ENCODE measurements around the gene EFEMP2. TPM values are rescaled to one million over a fixed set of nuclear protein-coding genes. Genes with fewer than 3 reads are reported as not detected.

EFEMP2 gene
- total and polyA plus RNA-seq, 4 donors = 34.2 to 67.0 (median 53.8) TPM

DNA sequence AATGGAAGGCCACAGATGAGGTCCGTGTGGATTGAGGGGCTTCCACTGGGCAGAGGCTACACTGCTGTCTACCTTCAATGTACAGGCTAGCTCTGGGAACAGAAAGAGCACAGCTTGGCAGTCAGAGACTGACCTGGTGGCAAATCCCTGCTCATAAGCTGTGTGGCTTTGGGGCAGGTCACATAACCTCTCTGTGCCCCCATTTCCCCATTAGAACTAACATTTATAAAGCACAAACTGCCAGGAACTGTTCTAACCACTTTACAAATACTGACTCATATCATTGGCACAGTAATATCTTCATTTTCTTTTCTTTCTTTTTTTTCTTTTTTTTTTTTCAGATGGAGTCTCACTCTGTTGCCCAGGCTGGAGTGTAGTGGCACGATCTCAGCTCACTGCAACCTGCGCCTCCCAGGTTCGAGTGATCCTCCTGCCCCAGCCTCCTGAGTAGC is 24.4 kb upstream of the EFEMP2 start:
- H3K27me3 ChIP-seq (ENCODE audit: control insufficient read depth in 3 of 3, insufficient read depth in 3 of 3, low read length in 2 of 3) = peaks cover 0 to 49% (median 33%) of the 10 kb centered on the region in 3 donors
- no peak overlapping the region for H3K27ac ChIP-seq (ENCODE audit: low read depth in 1 of 2, low read length in 1 of 2)
- no peak for ATAC-seq (ENCODE audit: insufficient read depth, low FRiP score)
- no peak overlapping the region for H3K4me3 ChIP-seq
- no peak overlapping the region for H3K9ac ChIP-seq (ENCODE audit: insufficient read depth in 1 of 2, low read length in 2 of 2)
- 97 to 100% methylated on average over 4 of the region's 4 CpGs for WGBS, 2 donors
- H3K9me3 ChIP-seq (ENCODE audit: control insufficient read depth in 4 of 4, insufficient read depth in 3 of 4, low read length in 3 of 4) = no peaks in the 10 kb centered on the region
- no peaks in the 10 kb centered on the region for H3K36me3 ChIP-seq (ENCODE audit: control insufficient read depth in 4 of 4, insufficient read depth in 4 of 4, low read length in 4 of 4)
- TF ChIP-seq, protein P1, sequence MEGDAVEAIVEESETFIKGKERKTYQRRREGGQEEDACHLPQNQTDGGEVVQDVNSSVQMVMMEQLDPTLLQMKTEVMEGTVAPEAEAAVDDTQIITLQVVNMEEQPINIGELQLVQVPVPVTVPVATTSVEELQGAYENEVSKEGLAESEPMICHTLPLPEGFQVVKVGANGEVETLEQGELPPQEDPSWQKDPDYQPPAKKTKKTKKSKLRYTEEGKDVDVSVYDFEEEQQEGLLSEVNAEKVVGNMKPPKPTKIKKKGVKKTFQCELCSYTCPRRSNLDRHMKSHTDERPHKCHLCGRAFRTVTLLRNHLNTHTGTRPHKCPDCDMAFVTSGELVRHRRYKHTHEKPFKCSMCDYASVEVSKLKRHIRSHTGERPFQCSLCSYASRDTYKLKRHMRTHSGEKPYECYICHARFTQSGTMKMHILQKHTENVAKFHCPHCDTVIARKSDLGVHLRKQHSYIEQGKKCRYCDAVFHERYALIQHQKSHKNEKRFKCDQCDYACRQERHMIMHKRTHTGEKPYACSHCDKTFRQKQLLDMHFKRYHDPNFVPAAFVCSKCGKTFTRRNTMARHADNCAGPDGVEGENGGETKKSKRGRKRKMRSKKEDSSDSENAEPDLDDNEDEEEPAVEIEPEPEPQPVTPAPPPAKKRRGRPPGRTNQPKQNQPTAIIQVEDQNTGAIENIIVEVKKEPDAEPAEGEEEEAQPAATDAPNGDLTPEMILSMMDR (IDR thresholded peaks at IDR 0.05; ENCODE audit: control extremely low read depth, extremely low read depth) = no peak
- peaks cover 0 to 15% (median 5%) of the 10 kb centered on the region in 5 donors for H3K4me1 ChIP-seq (ENCODE audit: control insufficient read depth in 5 of 5, insufficient read depth in 5 of 5, low read length in 5 of 5)
- DNase-seq = no peak

DNA sequence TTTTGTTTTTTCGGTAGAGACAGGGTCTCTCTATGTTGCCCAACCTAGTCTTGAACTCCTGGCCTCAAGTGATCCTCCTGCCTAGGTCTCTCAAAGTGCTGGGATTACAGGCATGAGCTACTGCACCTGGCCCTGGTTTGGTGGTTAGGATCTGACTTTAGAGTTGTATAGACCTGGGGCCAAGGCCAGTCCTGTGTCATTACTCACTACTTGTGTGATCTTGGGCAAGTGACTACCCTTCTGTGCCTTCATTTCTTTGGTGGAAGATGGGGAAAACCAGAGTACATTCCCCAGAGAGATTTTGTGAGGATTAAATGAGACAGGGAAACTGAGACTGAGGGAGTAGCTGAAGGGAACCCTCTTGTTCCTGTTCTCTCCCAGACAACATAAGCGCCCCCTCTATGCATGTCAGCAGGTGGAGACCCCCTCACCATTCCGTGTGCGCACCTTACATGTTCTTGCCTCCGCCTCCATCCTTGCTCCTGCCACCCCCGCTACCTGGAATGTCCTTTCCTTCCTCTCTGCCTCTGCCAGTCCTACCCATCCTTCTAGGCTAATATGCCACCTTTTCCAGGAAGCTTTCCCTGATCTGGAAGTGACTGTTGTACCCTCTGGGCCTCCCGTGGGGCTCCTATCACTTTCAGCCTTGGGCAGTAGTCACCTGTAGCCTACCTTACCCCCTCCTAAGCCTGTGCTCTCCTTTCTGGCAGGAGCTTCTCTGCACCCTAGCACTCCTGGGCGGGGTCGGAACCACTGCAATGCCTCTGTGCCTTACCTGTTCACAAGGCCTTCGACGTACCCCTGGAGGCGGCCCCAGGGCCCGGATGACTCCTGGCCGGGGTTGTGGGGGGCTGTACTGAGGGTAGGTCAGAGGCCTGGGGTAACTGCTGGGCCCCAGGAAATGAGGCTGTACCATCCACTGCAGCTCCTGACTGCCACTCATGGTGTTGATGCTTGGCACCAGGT is 23.7 kb upstream of the EFEMP2 start:
- H3K27ac ChIP-seq (ENCODE audit: low read depth in 1 of 2, low read length in 1 of 2) = no peak overlapping the region
- 94% methylated on average over 14 of the region's 14 CpGs for WGBS, 2 donors
- no peaks in the 10 kb centered on the region for H3K36me3 ChIP-seq (ENCODE audit: control insufficient read depth in 4 of 4, insufficient read depth in 4 of 4, low read length in 4 of 4)
- H3K4me1 ChIP-seq (ENCODE audit: control insufficient read depth in 5 of 5, insufficient read depth in 5 of 5, low read length in 5 of 5) = peaks cover 0 to 23% (median 5%) of the 10 kb centered on the region in 5 donors
- peaks cover 0 to 42% (median 30%) of the 10 kb centered on the region in 3 donors for H3K27me3 ChIP-seq (ENCODE audit: control insufficient read depth in 3 of 3, insufficient read depth in 3 of 3, low read length in 2 of 3)
- no peak overlapping the region for H3K4me3 ChIP-seq
- no peak for DNase-seq
- no peaks in the 10 kb centered on the region for H3K9me3 ChIP-seq (ENCODE audit: control insufficient read depth in 4 of 4, insufficient read depth in 3 of 4, low read length in 3 of 4)
- H3K9ac ChIP-seq (ENCODE audit: insufficient read depth in 1 of 2, low read length in 2 of 2) = no peak overlapping the region
- TF ChIP-seq, protein P1 (IDR thresholded peaks at IDR 0.05; ENCODE audit: control extremely low read depth, extremely low read depth) = no peak
- no peak for ATAC-seq (ENCODE audit: insufficient read depth, low FRiP score)

DNA sequence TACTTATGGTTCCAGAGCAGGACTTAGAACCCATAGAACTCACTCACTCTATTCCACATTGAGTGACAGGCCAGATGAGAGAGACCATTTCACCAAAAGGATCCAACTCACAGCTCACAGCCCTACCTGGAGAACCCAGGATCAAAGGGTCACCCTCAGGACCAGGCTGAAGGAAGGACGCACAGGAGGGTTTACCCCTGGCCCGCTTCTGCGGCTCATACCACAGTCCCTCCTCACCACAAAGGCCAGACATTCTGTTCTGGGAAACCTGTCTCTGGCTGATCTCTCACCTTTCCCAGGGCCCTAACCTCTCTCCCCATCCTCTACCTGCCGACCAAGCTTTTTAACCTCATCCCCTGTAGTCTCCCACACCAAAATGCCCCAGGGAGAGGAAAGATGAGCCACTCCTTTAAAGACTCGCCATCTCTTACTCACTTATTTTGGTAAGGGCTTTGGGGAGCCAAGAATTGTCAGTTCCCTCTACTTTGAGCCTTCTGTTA is 22.9 kb upstream of the EFEMP2 start:
- Histone ChIP-seq H3K4me3 (no peak overlapping the region), H3K4me1 (ENCODE audit: control insufficient read depth in 5 of 5, insufficient read depth in 5 of 5, low read length in 5 of 5) (peaks cover 0 to 29% (median 5%) of the 10 kb centered on the region in 5 donors), H3K36me3 (ENCODE audit: control insufficient read depth in 4 of 4, insufficient read depth in 4 of 4, low read length in 4 of 4) (no peaks in the 10 kb centered on the region), H3K27me3 (ENCODE audit: control insufficient read depth in 3 of 3, insufficient read depth in 3 of 3, low read length in 2 of 3) (peaks cover 0 to 34% (median 23%) of the 10 kb centered on the region in 3 donors), H3K27ac (ENCODE audit: low read depth in 1 of 2, low read length in 1 of 2) (no peak overlapping the region), H3K9me3 (ENCODE audit: control insufficient read depth in 4 of 4, insufficient read depth in 3 of 4, low read length in 3 of 4) (no peaks in the 10 kb centered on the region), H3K9ac (ENCODE audit: insufficient read depth in 1 of 2, low read length in 2 of 2) (no peak overlapping the region)
- 93 to 94% methylated on average over 5 of the region's 5 CpGs for WGBS, 2 donors
- ATAC-seq (ENCODE audit: insufficient read depth, low FRiP score) (no peak), DNase-seq (no peak)
- TF ChIP-seq, protein P1 (IDR thresholded peaks at IDR 0.05; ENCODE audit: control extremely low read depth, extremely low read depth) = no peak
